Measurements from ENCODE around the gene ZBTB49. TPM values are rescaled to one million over a fixed set of nuclear protein-coding genes. Genes with fewer than 3 reads are reported as not detected.

ZBTB49 gene
- total RNA-seq, 1 donor from 2014 or later, result 8.4 TPM

GRCh38 chr4:4288098-4288497 lies 2.0 kb upstream of the ZBTB49 start:
- H3K27me3 Mint-ChIP-seq (ENCODE audit: low read depth), result no peaks in the 10 kb centered on the region
- TF ChIP-seq CTCF (IDR thresholded peaks at IDR 0.05; ENCODE audit: unreplicated experiment), result no peak
- no peak overlapping the region for H3K27ac Mint-ChIP-seq
- peaks cover 21% of the 10 kb centered on the region for H3K4me1 Mint-ChIP-seq
- H3K4me3 Mint-ChIP-seq, result peak overlapping the region; percentile 20
- DNase-seq (ENCODE audit: low spot score in 2 of 2, unreplicated experiment in 2 of 2), result no peak
- no peaks in the 10 kb centered on the region for H3K9me3 Mint-ChIP-seq
- H3K36me3 Mint-ChIP-seq, result peaks cover 8% of the 10 kb centered on the region

- Mint-ChIP-seq H3K27me3 (ENCODE audit: low read depth) (no peaks in the 10 kb centered on the region), H3K4me1 (peaks cover 21% of the 10 kb centered on the region), H3K4me3 (peak overlapping the region; percentile 95), H3K36me3 (peaks cover 4% of the 10 kb centered on the region), H3K9me3 (no peaks in the 10 kb centered on the region), H3K27ac (peak overlapping the region; percentile 86)
- peak in 1 of 2 experiments; percentile 22 for DNase-seq (ENCODE audit: low spot score in 2 of 2, unreplicated experiment in 2 of 2)
- no peak for TF ChIP-seq CTCF (IDR thresholded peaks at IDR 0.05; ENCODE audit: unreplicated experiment)
Measured at GRCh38 chr4:4289055-4289454, 996 bp upstream of the ZBTB49 start.

DNA sequence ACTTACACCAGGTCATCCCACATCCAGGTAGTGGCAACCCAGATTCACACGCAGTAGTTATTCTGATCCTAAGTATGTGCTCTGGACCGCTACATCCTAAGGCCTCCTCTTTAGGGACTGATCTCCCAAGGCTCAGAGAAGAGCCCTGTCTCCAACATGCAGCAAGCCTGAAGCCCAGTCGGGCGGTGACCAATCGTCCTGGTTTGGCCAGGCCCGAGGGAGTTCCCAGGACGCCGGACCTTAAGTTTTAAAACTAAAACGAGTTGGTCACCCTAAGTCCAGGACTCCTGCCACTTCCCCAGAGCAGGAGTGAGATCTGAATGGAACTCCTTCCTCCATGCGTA lies 482 bp upstream of the ZBTB49 start:
- peak overlapping the region; percentile 86 for H3K27ac Mint-ChIP-seq
- no peak for DNase-seq (ENCODE audit: low spot score in 2 of 2, unreplicated experiment in 2 of 2)
- H3K27me3 Mint-ChIP-seq (ENCODE audit: low read depth), result no peaks in the 10 kb centered on the region
- peaks cover 21% of the 10 kb centered on the region for H3K4me1 Mint-ChIP-seq
- H3K4me3 Mint-ChIP-seq, result peak overlapping the region; percentile 95
- H3K9me3 Mint-ChIP-seq, result no peaks in the 10 kb centered on the region
- no peak for TF ChIP-seq CTCF (IDR thresholded peaks at IDR 0.05; ENCODE audit: unreplicated experiment)
- peaks cover 2% of the 10 kb centered on the region for H3K36me3 Mint-ChIP-seq

- Mint-ChIP-seq H3K4me1 (peaks cover 21% of the 10 kb centered on the region), H3K9me3 (peaks cover 16% of the 10 kb centered on the region), H3K36me3 (peaks cover 18% of the 10 kb centered on the region), H3K4me3 (no peak overlapping the region), H3K27me3 (ENCODE audit: low read depth) (no peaks in the 10 kb centered on the region), H3K27ac (no peak overlapping the region)
- DNase-seq (ENCODE audit: low spot score in 2 of 2, unreplicated experiment in 2 of 2), result no peak
- TF ChIP-seq CTCF (IDR thresholded peaks at IDR 0.05; ENCODE audit: unreplicated experiment), result no peak
Measured at GRCh38 chr4:4293279-4293678, 3.2 kb downstream of the ZBTB49 start.

DNA sequence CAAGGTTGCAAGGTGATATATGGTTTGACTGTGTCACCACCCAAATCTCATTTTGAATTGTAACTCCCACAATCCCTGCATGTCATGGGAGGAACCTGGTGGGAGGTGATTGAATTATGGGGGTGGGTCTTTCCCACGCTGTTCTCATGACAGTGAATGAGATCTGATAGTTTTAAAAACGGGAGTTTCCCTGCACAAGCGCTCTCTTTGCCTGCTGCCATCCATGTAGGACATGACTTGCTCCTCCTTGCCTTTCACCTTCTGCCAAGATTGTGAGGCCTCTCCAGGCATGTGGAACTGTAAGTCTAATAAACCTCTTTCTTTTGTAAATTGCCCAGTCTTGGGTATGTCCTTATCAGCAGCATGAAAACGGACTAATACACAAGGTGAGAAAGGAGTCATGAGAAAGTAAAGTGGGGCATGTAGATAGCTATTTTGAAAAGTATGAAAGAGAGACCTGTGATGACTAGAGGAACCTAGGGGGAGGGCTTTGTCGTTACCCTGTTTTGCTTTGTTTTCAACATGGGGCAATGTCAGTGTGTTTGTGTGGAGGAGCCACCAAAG lies 6.3 kb downstream of the ZBTB49 start:
- DNase-seq (ENCODE audit: low spot score in 2 of 2, unreplicated experiment in 2 of 2), result peak in 1 of 2 experiments; percentile 14
- Mint-ChIP-seq H3K36me3 (peaks cover 18% of the 10 kb centered on the region), H3K9me3 (peaks cover 16% of the 10 kb centered on the region), H3K4me3 (no peak overlapping the region), H3K27me3 (ENCODE audit: low read depth) (no peaks in the 10 kb centered on the region), H3K27ac (no peak overlapping the region), H3K4me1 (peaks cover 4% of the 10 kb centered on the region)
- TF ChIP-seq CTCF (IDR thresholded peaks at IDR 0.05; ENCODE audit: unreplicated experiment), result no peak

GRCh38 chr4:4299006-4299405 lies 9.0 kb downstream of the ZBTB49 start:
- DNase-seq (ENCODE audit: low spot score in 2 of 2, unreplicated experiment in 2 of 2), result no peak
- peaks cover 20% of the 10 kb centered on the region for H3K36me3 Mint-ChIP-seq
- no peak overlapping the region for H3K4me3 Mint-ChIP-seq
- peaks cover 16% of the 10 kb centered on the region for H3K9me3 Mint-ChIP-seq
- H3K27ac Mint-ChIP-seq, result no peak overlapping the region
- H3K4me1 Mint-ChIP-seq, result no peaks in the 10 kb centered on the region
- no peak for TF ChIP-seq CTCF (IDR thresholded peaks at IDR 0.05; ENCODE audit: unreplicated experiment)
- H3K27me3 Mint-ChIP-seq (ENCODE audit: low read depth), result no peaks in the 10 kb centered on the region
